ENCODE data around the gene B4GALT6. TPM values are rescaled to one million over a fixed set of nuclear protein-coding genes. Genes with fewer than 3 reads are reported as not detected.

B4GALT6 gene
- total and polyA plus RNA-seq, 2 donors: 3.2 to 7.5 TPM

- no peak overlapping the region for H3K27ac ChIP-seq (ENCODE audit: low read depth)
- DNase-seq (ENCODE audit: extremely low spot score): no peak
- no peaks in the 10 kb centered on the region for H3K4me1 ChIP-seq (ENCODE audit: insufficient read depth)
- 82% methylated on average over 4 of the region's 4 CpGs for WGBS
- H3K36me3 ChIP-seq (ENCODE audit: insufficient read depth): no peaks in the 10 kb centered on the region
- H3K4me3 ChIP-seq (ENCODE audit: low read depth, low read length): no peak overlapping the region
Measured at GRCh38 chr18:31647127-31647753, 37.1 kb downstream of the B4GALT6 start.

- no peak overlapping the region for H3K27ac ChIP-seq (ENCODE audit: low read depth)
- H3K36me3 ChIP-seq (ENCODE audit: insufficient read depth): no peaks in the 10 kb centered on the region
- DNase-seq (ENCODE audit: extremely low spot score): no peak
Measured at GRCh38 chr18:31646332-31647126, 37.9 kb downstream of the B4GALT6 start.

GRCh38 chr18:31645411-31645810 is 39.0 kb downstream of the B4GALT6 start:
- H3K4me1 ChIP-seq (ENCODE audit: insufficient read depth): no peaks in the 10 kb centered on the region
- WGBS: 96% methylated on average over 4 of the region's 4 CpGs
- H3K4me3 ChIP-seq (ENCODE audit: low read depth, low read length): no peak overlapping the region
- H3K36me3 ChIP-seq (ENCODE audit: insufficient read depth): no peaks in the 10 kb centered on the region
- no peak overlapping the region for H3K27ac ChIP-seq (ENCODE audit: low read depth)
- no peak for DNase-seq (ENCODE audit: extremely low spot score)

More at GRCh38 chr18:31646332-31647126, 37.9 kb downstream of the B4GALT6 start:
- H3K4me3 ChIP-seq (ENCODE audit: low read depth, low read length): no peak overlapping the region
- H3K4me1 ChIP-seq (ENCODE audit: insufficient read depth): no peaks in the 10 kb centered on the region
- WGBS: 57% methylated on average over 7 of the region's 7 CpGs

- WGBS: 83% methylated on average over 4 of the region's 4 CpGs
- no peak overlapping the region for H3K27ac ChIP-seq (ENCODE audit: low read depth)
Measured at GRCh38 chr18:31643003-31643402, 41.4 kb downstream of the B4GALT6 start.

GRCh38 chr18:31637445-31637844 is 46.9 kb downstream of the B4GALT6 start:
- H3K4me3 ChIP-seq (ENCODE audit: low read depth, low read length): no peak overlapping the region
- H3K27ac ChIP-seq (ENCODE audit: low read depth): no peak overlapping the region
- WGBS: 88% methylated on average over 3 of the region's 3 CpGs
- DNase-seq (ENCODE audit: extremely low spot score): no peak
- no peaks in the 10 kb centered on the region for H3K4me1 ChIP-seq (ENCODE audit: insufficient read depth)
- H3K36me3 ChIP-seq (ENCODE audit: insufficient read depth): no peaks in the 10 kb centered on the region

More at GRCh38 chr18:31643003-31643402, 41.4 kb downstream of the B4GALT6 start:
- Histone ChIP-seq H3K4me1 (ENCODE audit: insufficient read depth) (no peaks in the 10 kb centered on the region), H3K4me3 (ENCODE audit: low read depth, low read length) (no peak overlapping the region), H3K36me3 (ENCODE audit: insufficient read depth) (no peaks in the 10 kb centered on the region)
- DNase-seq (ENCODE audit: extremely low spot score): no peak

GRCh38 chr18:31636387-31636786 is 48.0 kb downstream of the B4GALT6 start:
- no peak overlapping the region for H3K4me3 ChIP-seq (ENCODE audit: low read depth, low read length)
- no peak overlapping the region for H3K27ac ChIP-seq (ENCODE audit: low read depth)
- H3K36me3 ChIP-seq (ENCODE audit: insufficient read depth): no peaks in the 10 kb centered on the region
- H3K4me1 ChIP-seq (ENCODE audit: insufficient read depth): no peaks in the 10 kb centered on the region
- no peak for DNase-seq (ENCODE audit: extremely low spot score)

GRCh38 chr18:31634331-31634713 is 50.1 kb downstream of the B4GALT6 start:
- no peaks in the 10 kb centered on the region for H3K4me1 ChIP-seq (ENCODE audit: insufficient read depth)
- no peak overlapping the region for H3K27ac ChIP-seq (ENCODE audit: low read depth)
- no peak for DNase-seq (ENCODE audit: extremely low spot score)
- WGBS: 75% methylated on average over 3 of the region's 3 CpGs
- no peak overlapping the region for H3K4me3 ChIP-seq (ENCODE audit: low read depth, low read length)
- H3K36me3 ChIP-seq (ENCODE audit: insufficient read depth): no peaks in the 10 kb centered on the region

GRCh38 chr18:31633392-31634330 is 50.7 kb downstream of the B4GALT6 start:
- Histone ChIP-seq H3K4me1 (ENCODE audit: insufficient read depth) (no peaks in the 10 kb centered on the region), H3K27ac (ENCODE audit: low read depth) (no peak overlapping the region), H3K4me3 (ENCODE audit: low read depth, low read length) (no peak overlapping the region), H3K36me3 (ENCODE audit: insufficient read depth) (no peaks in the 10 kb centered on the region)
- 76% methylated on average over 10 of the region's 10 CpGs for WGBS
- DNase-seq (ENCODE audit: extremely low spot score): no peak

GRCh38 chr18:31632356-31632755 is 52.0 kb downstream of the B4GALT6 start:
- DNase-seq (ENCODE audit: extremely low spot score): no peak
- Histone ChIP-seq H3K4me3 (ENCODE audit: low read depth, low read length) (no peak overlapping the region), H3K27ac (ENCODE audit: low read depth) (no peak overlapping the region), H3K36me3 (ENCODE audit: insufficient read depth) (no peaks in the 10 kb centered on the region), H3K4me1 (ENCODE audit: insufficient read depth) (no peaks in the 10 kb centered on the region)
- 88% methylated on average over 1 of the region's 1 CpG for WGBS

- no peak for DNase-seq (ENCODE audit: extremely low spot score)
- WGBS: 99% methylated on average over 1 of the region's 1 CpG
Measured at GRCh38 chr18:31631526-31631925, 52.9 kb downstream of the B4GALT6 start.

GRCh38 chr18:31630549-31630948 is 53.8 kb downstream of the B4GALT6 start:
- no peak for DNase-seq (ENCODE audit: extremely low spot score)
- 96% methylated on average over 4 of the region's 4 CpGs for WGBS

More at GRCh38 chr18:31631526-31631925, 52.9 kb downstream of the B4GALT6 start:
- Histone ChIP-seq H3K36me3 (ENCODE audit: insufficient read depth) (no peaks in the 10 kb centered on the region), H3K4me1 (ENCODE audit: insufficient read depth) (no peaks in the 10 kb centered on the region), H3K27ac (ENCODE audit: low read depth) (no peak overlapping the region), H3K4me3 (ENCODE audit: low read depth, low read length) (no peak overlapping the region)

GRCh38 chr18:31626409-31626808 is 58.0 kb downstream of the B4GALT6 start:
- Histone ChIP-seq H3K4me1 (ENCODE audit: insufficient read depth) (no peaks in the 10 kb centered on the region), H3K4me3 (ENCODE audit: low read depth, low read length) (no peak overlapping the region), H3K36me3 (ENCODE audit: insufficient read depth) (no peaks in the 10 kb centered on the region), H3K27ac (ENCODE audit: low read depth) (no peak overlapping the region)
- 97% methylated on average over 6 of the region's 6 CpGs for WGBS
- no peak for DNase-seq (ENCODE audit: extremely low spot score)

More at GRCh38 chr18:31630549-31630948, 53.8 kb downstream of the B4GALT6 start:
- Histone ChIP-seq H3K27ac (ENCODE audit: low read depth) (no peak overlapping the region), H3K4me3 (ENCODE audit: low read depth, low read length) (no peak overlapping the region), H3K4me1 (ENCODE audit: insufficient read depth) (no peaks in the 10 kb centered on the region), H3K36me3 (ENCODE audit: insufficient read depth) (no peaks in the 10 kb centered on the region)

- Histone ChIP-seq H3K27ac (ENCODE audit: low read depth) (no peak overlapping the region), H3K4me3 (ENCODE audit: low read depth, low read length) (no peak overlapping the region), H3K4me1 (ENCODE audit: insufficient read depth) (no peaks in the 10 kb centered on the region), H3K36me3 (ENCODE audit: insufficient read depth) (no peaks in the 10 kb centered on the region)
- DNase-seq (ENCODE audit: extremely low spot score): no peak
- WGBS: 90% methylated on average over 13 of the region's 13 CpGs
Measured at GRCh38 chr18:31624892-31625640, 59.3 kb downstream of the B4GALT6 start.
